ENCODE data around the gene CTNNA2.

DNA sequence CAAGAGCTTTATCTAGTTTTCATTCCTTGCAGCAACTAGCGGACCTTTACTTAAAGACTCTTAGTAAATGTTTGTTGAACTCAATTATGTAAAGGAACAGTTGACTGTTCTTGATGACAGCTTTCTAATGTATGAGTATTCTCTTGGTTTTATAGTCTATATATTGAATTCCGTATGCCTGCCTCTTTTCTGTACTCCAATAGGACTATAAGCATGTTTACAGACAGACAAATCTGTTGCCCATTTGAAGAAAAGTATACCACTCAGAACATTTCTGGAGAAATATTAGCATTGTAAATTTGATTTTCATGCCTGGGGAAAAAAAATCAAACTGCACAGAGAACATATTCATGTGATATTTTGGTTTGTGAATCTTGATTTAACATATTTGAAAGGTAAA lies 682.2 kb downstream of the CTNNA2 start:
- TF ChIP-seq ZNF766 (CRISPR knock-in tag; conservative IDR thresholded peaks at IDR 0.05), result no peak
- no peak for TF ChIP-seq CTCF (IDR thresholded peaks at IDR 0.05 in 2 of 3, conservative IDR thresholded peaks at IDR 0.05 in 1 of 3; ENCODE audit: insufficient read depth in 2 of 3, low read depth in 1 of 3, low read length in 3 of 3)
- no peak for TF ChIP-seq JUND (IDR thresholded peaks at IDR 0.05; ENCODE audit: borderline replicate concordance, low read depth, low read length)
- no peak for TF ChIP-seq JUND (tag; IDR thresholded peaks at IDR 0.05; ENCODE audit: borderline replicate concordance, low read depth, low read length)
- TF ChIP-seq, protein P1, sequence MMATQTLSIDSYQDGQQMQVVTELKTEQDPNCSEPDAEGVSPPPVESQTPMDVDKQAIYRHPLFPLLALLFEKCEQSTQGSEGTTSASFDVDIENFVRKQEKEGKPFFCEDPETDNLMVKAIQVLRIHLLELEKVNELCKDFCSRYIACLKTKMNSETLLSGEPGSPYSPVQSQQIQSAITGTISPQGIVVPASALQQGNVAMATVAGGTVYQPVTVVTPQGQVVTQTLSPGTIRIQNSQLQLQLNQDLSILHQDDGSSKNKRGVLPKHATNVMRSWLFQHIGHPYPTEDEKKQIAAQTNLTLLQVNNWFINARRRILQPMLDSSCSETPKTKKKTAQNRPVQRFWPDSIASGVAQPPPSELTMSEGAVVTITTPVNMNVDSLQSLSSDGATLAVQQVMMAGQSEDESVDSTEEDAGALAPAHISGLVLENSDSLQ (IDR thresholded peaks at IDR 0.05), result no peak

Data from K562 (cell line).